ENCODE results near the gene CYB561D2. TPM values are rescaled to one million over a fixed set of nuclear protein-coding genes. Genes with fewer than 3 reads are reported as not detected.

Gene CYB561D2
- total RNA-seq, 1 experiment from 2014 or later = 9.5 TPM

DNA sequence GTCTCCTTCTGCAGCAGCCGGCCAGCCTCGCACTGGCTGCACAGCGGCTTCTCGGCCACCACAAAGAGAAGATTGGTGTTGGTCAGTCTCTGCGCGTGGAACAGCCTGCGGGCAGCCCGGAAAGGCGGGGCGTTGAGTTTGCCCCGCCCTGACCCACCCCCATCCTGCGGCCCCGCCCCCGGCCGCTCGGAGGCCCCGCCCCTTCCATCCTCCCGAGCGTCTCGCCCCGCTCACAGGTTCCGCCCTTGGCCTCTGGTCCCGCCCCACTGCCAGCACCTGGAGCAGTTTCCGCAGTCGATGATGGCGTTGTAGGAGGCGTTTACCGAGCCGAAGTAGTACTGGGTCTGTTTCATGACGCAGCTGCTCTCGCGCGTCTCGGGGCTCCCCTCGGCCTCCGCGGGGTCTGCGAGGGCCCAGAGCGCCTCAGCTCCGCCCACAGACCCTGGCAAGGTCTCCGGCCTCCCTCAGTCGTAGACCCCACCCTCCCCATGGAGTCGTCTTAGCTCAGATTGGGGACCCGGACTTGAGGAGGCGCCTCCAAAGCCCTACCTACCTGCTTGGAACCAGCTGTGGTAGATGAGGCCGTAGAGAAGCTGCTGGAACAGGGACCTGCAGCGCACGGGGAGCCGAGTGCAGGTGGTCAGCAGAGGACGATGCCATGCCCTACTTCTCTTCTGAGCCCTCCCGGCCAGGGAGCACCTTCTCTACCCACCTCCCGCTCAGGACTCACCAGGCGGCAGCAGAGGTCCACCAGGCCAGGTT lies 14.6 kb downstream of the CYB561D2 start:
- H3K27ac ChIP-seq (ENCODE audit: low read depth, low read length) = peak overlapping the region; percentile 25; the same call in 1 of the 2 replicates
- H3K9me2 ChIP-seq (ENCODE audit: insufficient read depth) = no peaks in the 10 kb centered on the region
- peak overlapping the region; percentile 47 to 65 for H3K4me3 ChIP-seq (replicated peaks in 1 of 2; ENCODE audit: low read depth in 1 of 2, low read length in 2 of 2)
- TSS peak; percentile 38 for BruUV-seq (replicated peaks)
- H3K9me3 ChIP-seq (ENCODE audit: control insufficient read depth in 1 of 2, insufficient read depth in 1 of 2, low read depth in 1 of 2, low read length in 2 of 2) = no peaks in the 10 kb centered on the region
- DNase-seq (ENCODE audit: low read depth, low spot score) (peak; percentile 70), ATAC-seq (peak; percentile 95)
- intact Hi-C loops (cut with micrococcal nuclease) = no loop called here
- H3K9ac ChIP-seq (ENCODE audit: low read length) = peak overlapping the region; percentile 59
- ChIA-PET CTCF (interaction anchor here (0.9 to 1.4 kb wide), 2 partner anchors 13 to 177 kb away, joined by 3 read pairs; no protein-coding TSS in a partner anchor), POLR2A (no interaction called here), RAD21 (ENCODE audit: low non-redundant PET in 1 of 2, low total read pairs in 2 of 2, uncharacterized antibody in 2 of 2, unreplicated experiment in 2 of 2) (no interaction called here)
- H2AFZ ChIP-seq (ENCODE audit: low read depth, low read length, poor library complexity, severe bottlenecking) = no peak overlapping the region
- H3K4me2 ChIP-seq (ENCODE audit: low read length) = peak overlapping the region; percentile 97
- H3K36me3 ChIP-seq (ENCODE audit: control insufficient read depth in 1 of 2, insufficient read depth in 2 of 2, low read length in 2 of 2) = no peaks in the 10 kb centered on the region
- no peaks in the 10 kb centered on the region for H3K27me3 ChIP-seq (ENCODE audit: insufficient read depth, low read length)
- H4K20me1 ChIP-seq (ENCODE audit: insufficient read depth) = no peaks in the 10 kb centered on the region
- H3K79me2 ChIP-seq (ENCODE audit: insufficient read depth, low read length) = no peaks in the 10 kb centered on the region
- peaks cover 4 to 18% of the 10 kb centered on the region in 2 experiments; a peak in 2 of 4 replicates for H3K4me1 ChIP-seq (ENCODE audit: control insufficient read depth in 1 of 2, insufficient read depth in 2 of 2, low read length in 2 of 2)
- TF ChIP-seq, protein P1, sequence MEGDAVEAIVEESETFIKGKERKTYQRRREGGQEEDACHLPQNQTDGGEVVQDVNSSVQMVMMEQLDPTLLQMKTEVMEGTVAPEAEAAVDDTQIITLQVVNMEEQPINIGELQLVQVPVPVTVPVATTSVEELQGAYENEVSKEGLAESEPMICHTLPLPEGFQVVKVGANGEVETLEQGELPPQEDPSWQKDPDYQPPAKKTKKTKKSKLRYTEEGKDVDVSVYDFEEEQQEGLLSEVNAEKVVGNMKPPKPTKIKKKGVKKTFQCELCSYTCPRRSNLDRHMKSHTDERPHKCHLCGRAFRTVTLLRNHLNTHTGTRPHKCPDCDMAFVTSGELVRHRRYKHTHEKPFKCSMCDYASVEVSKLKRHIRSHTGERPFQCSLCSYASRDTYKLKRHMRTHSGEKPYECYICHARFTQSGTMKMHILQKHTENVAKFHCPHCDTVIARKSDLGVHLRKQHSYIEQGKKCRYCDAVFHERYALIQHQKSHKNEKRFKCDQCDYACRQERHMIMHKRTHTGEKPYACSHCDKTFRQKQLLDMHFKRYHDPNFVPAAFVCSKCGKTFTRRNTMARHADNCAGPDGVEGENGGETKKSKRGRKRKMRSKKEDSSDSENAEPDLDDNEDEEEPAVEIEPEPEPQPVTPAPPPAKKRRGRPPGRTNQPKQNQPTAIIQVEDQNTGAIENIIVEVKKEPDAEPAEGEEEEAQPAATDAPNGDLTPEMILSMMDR (IDR thresholded peaks at IDR 0.05 in 2 of 3, conservative IDR thresholded peaks at IDR 0.05 in 1 of 3; ENCODE audit: borderline replicate concordance in 1 of 3, insufficient read depth in 1 of 3, low read depth in 2 of 3, low read length in 2 of 3) = no peak
- peak; percentile 76 for TF ChIP-seq POLR2AphosphoS5 (IDR thresholded peaks at IDR 0.05; ENCODE audit: low read depth, low read length)
- TF ChIP-seq SRF (IDR thresholded peaks at IDR 0.05; ENCODE audit: low read depth) = no peak

DNA sequence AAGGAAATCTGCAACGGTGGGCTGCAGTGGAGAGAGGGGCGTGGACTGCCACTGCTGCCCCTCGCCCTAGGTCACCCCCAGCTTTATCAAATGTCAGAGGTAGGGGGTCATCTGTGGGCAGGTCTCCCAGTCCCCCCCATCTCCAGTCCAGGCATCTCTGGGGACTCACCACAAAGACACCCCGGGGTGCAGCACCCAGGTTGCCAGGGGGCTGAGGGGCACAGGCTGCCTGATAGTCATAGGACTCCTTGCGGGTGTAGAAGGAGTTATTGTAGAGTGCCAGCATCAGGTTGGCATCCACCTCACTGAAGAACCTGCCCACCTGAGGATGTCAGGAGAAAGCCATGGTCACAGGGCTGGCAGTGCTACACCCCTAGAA lies 15.2 kb downstream of the CYB561D2 start:
- DNase-seq (ENCODE audit: low read depth, low spot score) = no peak
- no peaks in the 10 kb centered on the region for H4K20me1 ChIP-seq (ENCODE audit: insufficient read depth)
- TF ChIP-seq ZNF274 (IDR thresholded peaks at IDR 0.05; ENCODE audit: low read depth, low read length) (no peak), SP1 (IDR thresholded peaks at IDR 0.05; ENCODE audit: low read depth) (no peak), YY1 (IDR thresholded peaks at IDR 0.05; ENCODE audit: extremely low read depth, insufficient replicate concordance, low read depth, low read length) (no peak), EGR1 (IDR thresholded peaks at IDR 0.05; ENCODE audit: low read depth) (no peak)
- TF ChIP-seq, protein P2, sequence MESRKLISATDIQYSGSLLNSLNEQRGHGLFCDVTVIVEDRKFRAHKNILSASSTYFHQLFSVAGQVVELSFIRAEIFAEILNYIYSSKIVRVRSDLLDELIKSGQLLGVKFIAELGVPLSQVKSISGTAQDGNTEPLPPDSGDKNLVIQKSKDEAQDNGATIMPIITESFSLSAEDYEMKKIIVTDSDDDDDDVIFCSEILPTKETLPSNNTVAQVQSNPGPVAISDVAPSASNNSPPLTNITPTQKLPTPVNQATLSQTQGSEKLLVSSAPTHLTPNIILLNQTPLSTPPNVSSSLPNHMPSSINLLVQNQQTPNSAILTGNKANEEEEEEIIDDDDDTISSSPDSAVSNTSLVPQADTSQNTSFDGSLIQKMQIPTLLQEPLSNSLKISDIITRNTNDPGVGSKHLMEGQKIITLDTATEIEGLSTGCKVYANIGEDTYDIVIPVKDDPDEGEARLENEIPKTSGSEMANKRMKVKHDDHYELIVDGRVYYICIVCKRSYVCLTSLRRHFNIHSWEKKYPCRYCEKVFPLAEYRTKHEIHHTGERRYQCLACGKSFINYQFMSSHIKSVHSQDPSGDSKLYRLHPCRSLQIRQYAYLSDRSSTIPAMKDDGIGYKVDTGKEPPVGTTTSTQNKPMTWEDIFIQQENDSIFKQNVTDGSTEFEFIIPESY (IDR thresholded peaks at IDR 0.05; ENCODE audit: extremely low read depth, insufficient replicate concordance, low read length) = no peak
- H2AFZ ChIP-seq (ENCODE audit: low read depth, low read length, poor library complexity, severe bottlenecking) = no peak overlapping the region
- RAD21 ChIA-PET (ENCODE audit: low non-redundant PET in 1 of 2, low total read pairs in 2 of 2, uncharacterized antibody in 2 of 2, unreplicated experiment in 2 of 2) = no interaction called here
- H3K4me3 ChIP-seq (replicated peaks in 1 of 2; ENCODE audit: low read depth in 1 of 2, low read length in 2 of 2) = peak overlapping the region; percentile 47 to 65
- peak overlapping the region; percentile 25; the same call in 1 of the 2 replicates for H3K27ac ChIP-seq (ENCODE audit: low read depth, low read length)
- no peaks in the 10 kb centered on the region for H3K27me3 ChIP-seq (ENCODE audit: insufficient read depth, low read length)
- peaks cover 4 to 18% of the 10 kb centered on the region in 2 experiments; a peak in 2 of 4 replicates for H3K4me1 ChIP-seq (ENCODE audit: control insufficient read depth in 1 of 2, insufficient read depth in 2 of 2, low read length in 2 of 2)
- no peaks in the 10 kb centered on the region for H3K9me2 ChIP-seq (ENCODE audit: insufficient read depth)
- H3K9ac ChIP-seq (ENCODE audit: low read length) = peak overlapping the region; percentile 59; the same call in 1 of the 2 replicates
- no TSS peak for BruUV-seq (replicated peaks)
- H3K36me3 ChIP-seq (ENCODE audit: control insufficient read depth in 1 of 2, insufficient read depth in 2 of 2, low read length in 2 of 2) = no peaks in the 10 kb centered on the region
- intact Hi-C loops (cut with micrococcal nuclease) = no loop called here
- CTCF ChIA-PET = interaction anchor here (0.9 kb wide), 1 partner anchor 13 kb away, joined by 3 read pairs; no protein-coding TSS in a partner anchor
- POLR2A ChIA-PET = no interaction called here
- H3K79me2 ChIP-seq (ENCODE audit: insufficient read depth, low read length) = no peaks in the 10 kb centered on the region
- H3K9me3 ChIP-seq (ENCODE audit: control insufficient read depth in 1 of 2, insufficient read depth in 1 of 2, low read depth in 1 of 2, low read length in 2 of 2) = no peaks in the 10 kb centered on the region
- no peak for ATAC-seq
- H3K4me2 ChIP-seq (ENCODE audit: low read length) = peak overlapping the region; percentile 97

Measured in HCT116 (cell line).